ENCODE measurements around the gene P3H2.

DNA sequence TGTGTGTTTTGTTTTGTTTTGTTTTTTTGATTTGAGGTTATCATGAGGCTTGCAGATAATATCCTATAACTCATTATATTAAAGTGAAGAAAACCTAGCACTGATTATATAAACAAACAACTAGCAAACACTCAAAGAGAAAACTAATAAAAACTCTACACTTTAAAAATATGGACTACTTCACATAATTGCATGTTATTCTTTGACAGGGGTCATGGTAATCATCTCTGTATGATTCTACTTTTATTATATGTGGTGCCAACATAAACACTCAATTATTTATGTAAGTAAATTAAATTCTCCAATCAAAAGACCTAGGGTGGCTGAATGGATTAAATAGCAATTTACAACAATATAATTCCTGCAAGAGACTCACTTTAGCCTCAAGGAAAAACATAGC is 44.6 kb upstream of the P3H2 start:
- TF ChIP-seq, protein P1, sequence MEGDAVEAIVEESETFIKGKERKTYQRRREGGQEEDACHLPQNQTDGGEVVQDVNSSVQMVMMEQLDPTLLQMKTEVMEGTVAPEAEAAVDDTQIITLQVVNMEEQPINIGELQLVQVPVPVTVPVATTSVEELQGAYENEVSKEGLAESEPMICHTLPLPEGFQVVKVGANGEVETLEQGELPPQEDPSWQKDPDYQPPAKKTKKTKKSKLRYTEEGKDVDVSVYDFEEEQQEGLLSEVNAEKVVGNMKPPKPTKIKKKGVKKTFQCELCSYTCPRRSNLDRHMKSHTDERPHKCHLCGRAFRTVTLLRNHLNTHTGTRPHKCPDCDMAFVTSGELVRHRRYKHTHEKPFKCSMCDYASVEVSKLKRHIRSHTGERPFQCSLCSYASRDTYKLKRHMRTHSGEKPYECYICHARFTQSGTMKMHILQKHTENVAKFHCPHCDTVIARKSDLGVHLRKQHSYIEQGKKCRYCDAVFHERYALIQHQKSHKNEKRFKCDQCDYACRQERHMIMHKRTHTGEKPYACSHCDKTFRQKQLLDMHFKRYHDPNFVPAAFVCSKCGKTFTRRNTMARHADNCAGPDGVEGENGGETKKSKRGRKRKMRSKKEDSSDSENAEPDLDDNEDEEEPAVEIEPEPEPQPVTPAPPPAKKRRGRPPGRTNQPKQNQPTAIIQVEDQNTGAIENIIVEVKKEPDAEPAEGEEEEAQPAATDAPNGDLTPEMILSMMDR (IDR thresholded peaks at IDR 0.05): no peak
- no peak for TF ChIP-seq POLR2A (IDR thresholded peaks at IDR 0.05)

Measured in suprapubic skin (tissue), 3 donors.